MM.1S (cell line): ENCODE results near the gene CLCF1.

Experiments
- DNase-seq: peaks from one replicate; pipeline ENCODE4 v3.0.0-alpha.2; 2015
- H2AFZ ChIP-seq: fragments of 300-600 bp; sonication (generic); 2 replicates; pipeline ENCODE4 v1.6.0; 2016; ENCODE audit warnings: antibody characterized with exemption, low read length
- H3F3A ChIP-seq: fragments of 300-600 bp; sonication (generic); 2 replicates; pipeline ENCODE4 v1.6.1; 2016; ENCODE audit warnings: mild to moderate bottlenecking, antibody characterized with exemption, low read length, moderate library complexity, mixed read lengths; ENCODE audit not compliant: insufficient read depth
- H3K27ac ChIP-seq: fragments of 300-600 bp; sonication (generic); 2 replicates; pipeline ENCODE4 v1.5.1; 2016; ENCODE audit warnings: mild to moderate bottlenecking, low read length
- H3K27me3 ChIP-seq: fragments of 300-600 bp; sonication (generic); replicated peaks from 2 replicates; pipeline ENCODE4 v1.6.0; 2016; ENCODE audit warnings: low read length; ENCODE audit not compliant: insufficient read depth
- H3K36me3 ChIP-seq: fragments of 300-600 bp; sonication (generic); replicated peaks from 2 replicates; pipeline ENCODE4 v1.6.1; 2016; ENCODE audit warnings: mild to moderate bottlenecking, low read length, mixed read lengths; ENCODE audit not compliant: insufficient read depth
- H3K4me1 ChIP-seq: fragments of 300-600 bp; sonication (generic); 2 replicates; pipeline ENCODE4 v1.6.1; 2016; ENCODE audit warnings: low read length, mixed read lengths
- H3K4me2 ChIP-seq: fragments of 300-600 bp; sonication (generic); 2 replicates; pipeline ENCODE4 v1.6.0; 2016; ENCODE audit warnings: low read depth, low read length
- H3K4me3 ChIP-seq: fragments of 300-600 bp; sonication (generic); 2 replicates; pipeline ENCODE4 v1.5.1; 2016; ENCODE audit warnings: low read length, mixed read lengths
- H3K79me2 ChIP-seq: fragments of 300-600 bp; sonication (generic); 2 replicates; pipeline ENCODE4 v1.6.1; 2016; ENCODE audit warnings: mixed run types, low read length, mixed read lengths
- H3K9ac ChIP-seq: fragments of 300-600 bp; sonication (generic); 2 replicates; pipeline ENCODE4 v1.6.1; 2016; ENCODE audit warnings: low read length, mixed read lengths
- H3K9me2 ChIP-seq: fragments of 300-600 bp; sonication (generic); replicated peaks from 2 replicates; pipeline ENCODE4 v1.6.1; 2016; ENCODE audit warnings: mild to moderate bottlenecking, low read length, mixed read lengths; ENCODE audit not compliant: insufficient read depth
- H3K9me3 ChIP-seq: fragments of 300-600 bp; sonication (generic); replicated peaks from 2 replicates; pipeline ENCODE4 v1.6.1; 2016; ENCODE audit warnings: mild to moderate bottlenecking, low read length, mixed read lengths; ENCODE audit not compliant: insufficient read depth
- H4K20me1 ChIP-seq: fragments of 300-600 bp; sonication (generic); 2 replicates; pipeline ENCODE4 v1.6.1; 2016; ENCODE audit warnings: mild to moderate bottlenecking, low read length, moderate library complexity, mixed read lengths; ENCODE audit not compliant: insufficient read depth
- CTCF ChIP-seq: fragments of 300-600 bp; sonication (generic); IDR thresholded peaks from 2 replicates; pipeline ENCODE4 v1.5.1; 2016; ENCODE audit warnings: antibody characterized with exemption, low read length, mixed read lengths
- EZH2 ChIP-seq: fragments of 300-600 bp; sonication (generic); optimal IDR thresholded peaks from 2 replicates; pipeline ENCODE3; 2017; ENCODE audit warnings: low read depth, mild to moderate bottlenecking, antibody characterized with exemption, low read length, mixed read lengths
- EZH2phosphoT487 ChIP-seq: fragments of 300-600 bp; sonication (generic); IDR thresholded peaks from 2 replicates; pipeline ENCODE4 v1.6.1; 2018; ENCODE audit warnings: antibody characterized with exemption, low read length

CLCF1 gene

DNA sequence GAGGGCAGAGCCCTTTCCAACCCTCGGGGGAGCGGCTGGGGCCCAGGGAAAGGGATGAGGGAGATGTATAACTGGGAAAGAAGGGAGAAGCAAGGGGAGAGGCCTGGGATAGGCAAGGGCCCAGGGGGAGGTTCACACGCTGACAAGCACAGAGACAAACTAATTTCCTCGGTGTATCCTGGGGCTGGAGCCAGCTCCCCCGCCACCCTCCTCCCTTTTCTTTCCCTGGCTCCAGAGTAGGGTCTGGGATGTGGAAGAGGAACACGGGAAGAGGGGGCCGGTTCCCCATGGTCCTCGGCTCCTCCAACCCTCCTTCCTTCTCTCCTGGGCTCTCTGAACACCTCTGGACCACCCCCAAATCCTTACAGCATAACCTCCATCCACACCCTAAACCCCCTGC lies 6.9 kb downstream of the CLCF1 start:
- Histone ChIP-seq H4K20me1 (no peaks in the 10 kb centered on the region), H3K4me2 (no peak overlapping the region), H3K9me2 (no peaks in the 10 kb centered on the region), H3K4me1 (no peaks in the 10 kb centered on the region), H3K4me3 (no peak overlapping the region), H3K79me2 (no peaks in the 10 kb centered on the region), H3K9me3 (no peaks in the 10 kb centered on the region), H3K27ac (no peak overlapping the region), H3K9ac (no peak overlapping the region), H3K27me3 (no peaks in the 10 kb centered on the region), H3K36me3 (no peaks in the 10 kb centered on the region), H2AFZ (no peak overlapping the region), H3F3A (peaks cover 4% of the 10 kb centered on the region; the same call in 1 of the 2 replicates)
- TF ChIP-seq EZH2phosphoT487, result no peak
- no peak for TF ChIP-seq EZH2
- no peak for TF ChIP-seq CTCF
- DNase-seq, result no peak

DNA sequence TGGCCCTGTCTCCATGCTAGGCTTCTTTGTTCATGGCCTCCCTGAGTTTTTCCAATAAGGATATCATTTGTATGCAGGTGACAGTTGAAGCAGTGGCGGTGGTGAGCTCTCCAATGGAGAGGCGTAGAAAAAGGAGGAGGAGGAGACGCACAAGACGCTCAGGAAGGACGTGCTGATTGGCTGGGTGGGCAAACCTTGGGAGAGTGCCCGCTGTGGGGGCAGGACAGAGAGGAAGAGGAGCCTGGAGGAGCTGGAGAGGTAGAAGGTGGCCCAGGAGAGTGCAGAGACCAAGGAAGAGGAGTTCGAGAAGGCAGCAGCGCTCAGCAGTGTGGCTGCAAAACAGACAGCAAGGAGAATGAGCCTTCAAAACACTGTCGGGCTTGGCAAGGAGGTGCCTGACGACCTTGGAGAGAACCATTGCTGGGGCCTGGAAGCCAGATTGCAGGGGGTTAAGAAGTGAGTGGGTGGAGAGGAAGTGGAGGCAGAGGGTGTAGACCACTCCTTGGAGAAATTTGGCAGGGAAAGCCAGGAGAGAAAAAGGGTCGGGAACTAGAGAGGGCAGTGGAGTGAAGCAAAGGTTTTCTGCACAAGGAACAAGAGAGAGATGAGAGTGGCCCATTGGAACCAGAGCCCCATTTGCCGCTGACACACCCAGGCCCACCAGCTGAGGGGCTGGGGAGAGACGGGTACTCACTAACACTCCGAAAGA lies 7.5 kb downstream of the CLCF1 start:
- no peaks in the 10 kb centered on the region for H3K9me3 ChIP-seq
- no peak overlapping the region for H3K9ac ChIP-seq
- DNase-seq, result no peak
- H3K9me2 ChIP-seq, result no peaks in the 10 kb centered on the region
- H3K27me3 ChIP-seq, result no peaks in the 10 kb centered on the region
- no peaks in the 10 kb centered on the region for H3F3A ChIP-seq
- no peaks in the 10 kb centered on the region for H3K36me3 ChIP-seq
- no peaks in the 10 kb centered on the region for H4K20me1 ChIP-seq
- no peaks in the 10 kb centered on the region for H3K4me1 ChIP-seq
- no peaks in the 10 kb centered on the region for H3K79me2 ChIP-seq
- no peak overlapping the region for H3K4me3 ChIP-seq
- H3K27ac ChIP-seq, result no peak overlapping the region
- H3K4me2 ChIP-seq, result no peak overlapping the region
- no peak overlapping the region for H2AFZ ChIP-seq
- TF ChIP-seq EZH2 (no peak), CTCF (no peak), EZH2phosphoT487 (no peak)

GRCh38 chr11:67364783-67365722 lies 8.3 kb downstream of the CLCF1 start:
- no peaks in the 10 kb centered on the region for H3K4me1 ChIP-seq
- no peak for DNase-seq
- H3K4me2 ChIP-seq, result no peak overlapping the region

More at GRCh38 chr11:67364783-67365722, 8.3 kb downstream of the CLCF1 start:
- Histone ChIP-seq H3K9ac (no peak overlapping the region), H3F3A (no peaks in the 10 kb centered on the region), H3K9me2 (no peaks in the 10 kb centered on the region), H3K27me3 (no peaks in the 10 kb centered on the region), H3K9me3 (no peaks in the 10 kb centered on the region), H3K79me2 (no peaks in the 10 kb centered on the region), H3K36me3 (no peaks in the 10 kb centered on the region), H4K20me1 (no peaks in the 10 kb centered on the region), H3K4me3 (no peak overlapping the region), H2AFZ (no peak overlapping the region), H3K27ac (no peak overlapping the region)
- TF ChIP-seq EZH2phosphoT487, result no peak
